Gastrocnemius medialis (tissue), 4 donors: Measurements from ENCODE around the gene GBA2. TPM values are rescaled to one million over a fixed set of nuclear protein-coding genes. Genes with fewer than 3 reads are reported as not detected.

Experiments
- ATAC-seq, 2 donors: fragments of 150-250 bp; one replicate each; pipeline ENCODE4 v1.9.1; 2016
- DNase-seq, 2 donors: peaks; one replicate each; pipeline ENCODE4 v3.0.0-alpha.2; 2019
- H3K27ac ChIP-seq, 4 donors: fragments of 200-600 bp; sonication (generic); 1 replicate in 1 of 4; 2 replicates in 3 of 4; pipeline ENCODE4 v1.5.1; 2016 to 2018; ENCODE audit warnings: mild to moderate bottlenecking in 2 of 4, moderate library complexity in 1 of 4
- H3K27me3 ChIP-seq, 3 donors: fragments of 200-600 bp; sonication (generic) in 2 of 3; 1 replicate in 1 of 3; 2 replicates in 2 of 3; pipeline versions ENCODE4 v1.5.1 to v1.6.0; 2016 to 2019; ENCODE audit warnings: mild to moderate bottlenecking in 1 of 3, moderate library complexity in 1 of 3
- H3K36me3 ChIP-seq, 2 donors: fragments of 200-600 bp; sonication (generic) in 1 of 2; one replicate each; pipeline ENCODE4 v1.5.1; 2017 to 2018
- H3K4me1 ChIP-seq, 2 donors: fragments of 200-600 bp; sonication (generic) in 1 of 2; one replicate each; pipeline ENCODE4 v1.5.1; 2016 to 2017; ENCODE audit warnings: mild to moderate bottlenecking in 2 of 2
- H3K4me3 ChIP-seq, 4 donors: fragments of 200-600 bp; sonication (generic) in 3 of 4; 1 replicate in 1 of 4; 2 replicates in 3 of 4; pipeline ENCODE4 v1.5.1; 2016 to 2019; ENCODE audit warnings: mild to moderate bottlenecking in 2 of 4
- H3K9me3 ChIP-seq, 3 donors: fragments of 200-600 bp; sonication (generic) in 2 of 3; 1 replicate in 1 of 3; 2 replicates in 2 of 3; pipeline ENCODE4 v1.5.1; 2016 to 2019
- CTCF ChIP-seq, 5 experiments: fragments of 450-650 bp in 3 of 5; fragments of 200-600 bp in 2 of 5; sonication (generic) in 2 of 5; IDR thresholded peaks in 4 of 5; conservative IDR thresholded peaks in 1 of 5; 1 replicate in 4 of 5; 2 replicates in 1 of 5; pipeline ENCODE4 v1.5.1; 2016 to 2019; ENCODE audit warnings: antibody characterized with exemption in 5 of 5, mild to moderate bottlenecking in 3 of 5, moderate library complexity in 3 of 5
- POLR2A ChIP-seq, 2 donors: fragments of 450-650 bp; IDR thresholded peaks; one replicate each; pipeline ENCODE4 v1.6.1; 2017; ENCODE audit warnings: antibody characterized with exemption in 2 of 2, mild to moderate bottlenecking in 2 of 2, moderate library complexity in 2 of 2
- in situ Hi-C, 4 donors: fragments of 200-750 bp; cut with MboI; loops; one replicate each; pipeline versions ENCODE4 v1.15.0 to v1.8.0; 2017; ENCODE audit warnings: low sequenced_read_pairs in 4 of 4
- intact Hi-C: fragments of 100-400 bp; cut with DNase I; formaldehyde crosslinking; loops from one replicate; pipeline ENCODE4 v1.15.1; 2023; ENCODE audit warnings: low total_unique reads
- total RNA-seq, 4 donors: library from RNA; depleted of rRNA; stranded (reverse); fragments of >200 nt; gene quantifications; one replicate each; pipeline versions ENCODE4 v1.1.0 to v1.2.3, GENCODE V29; 2016

GBA2 gene
- total RNA-seq, 4 donors from 2014 or later: 47.3 to 63.2 (median 51.4) TPM

GRCh38 chr9:35763803-35764202 lies 14.8 kb upstream of the GBA2 start:
- DNase-seq (no peak), ATAC-seq (no peak)
- Histone ChIP-seq H3K4me3 (no peak overlapping the region), H3K4me1 (peaks cover 0 to 6% of the 10 kb centered on the region in 2 donors), H3K36me3 (no peaks in the 10 kb centered on the region), H3K9me3 (no peaks in the 10 kb centered on the region), H3K27me3 (no peaks in the 10 kb centered on the region), H3K27ac (no peak overlapping the region)
- TF ChIP-seq POLR2A (IDR thresholded peaks at IDR 0.05) (no peak), CTCF (IDR thresholded peaks at IDR 0.05 in 4 of 5, conservative IDR thresholded peaks at IDR 0.05 in 1 of 5) (no peak)
- in situ Hi-C loops (no loop called here), intact Hi-C loops (no loop called here)

GRCh38 chr9:35763181-35763580 lies 14.2 kb upstream of the GBA2 start:
- no peak for TF ChIP-seq POLR2A (IDR thresholded peaks at IDR 0.05)
- no peak for TF ChIP-seq CTCF (IDR thresholded peaks at IDR 0.05 in 4 of 5, conservative IDR thresholded peaks at IDR 0.05 in 1 of 5)
- in situ Hi-C loops (no loop called here), intact Hi-C loops (no loop called here)
- H3K27ac ChIP-seq: no peak overlapping the region
- no peaks in the 10 kb centered on the region for H3K27me3 ChIP-seq
- H3K4me1 ChIP-seq: peaks cover 0 to 7% of the 10 kb centered on the region in 2 donors
- no peaks in the 10 kb centered on the region for H3K9me3 ChIP-seq
- ATAC-seq (no peak), DNase-seq (no peak)
- no peak overlapping the region for H3K4me3 ChIP-seq
- H3K36me3 ChIP-seq: no peaks in the 10 kb centered on the region

GRCh38 chr9:35760651-35761050 lies 11.6 kb upstream of the GBA2 start:
- no peaks in the 10 kb centered on the region for H3K36me3 ChIP-seq
- TF ChIP-seq POLR2A (IDR thresholded peaks at IDR 0.05): no peak
- no peak for TF ChIP-seq CTCF (IDR thresholded peaks at IDR 0.05 in 4 of 5, conservative IDR thresholded peaks at IDR 0.05 in 1 of 5)
- H3K27ac ChIP-seq: no peak overlapping the region
- H3K4me1 ChIP-seq: peaks cover 19 to 21% of the 10 kb centered on the region in 2 donors
- in situ Hi-C loops (no loop called here), intact Hi-C loops (no loop called here)
- no peaks in the 10 kb centered on the region for H3K27me3 ChIP-seq
- DNase-seq (no peak), ATAC-seq (no peak)
- H3K4me3 ChIP-seq: no peak overlapping the region
- no peaks in the 10 kb centered on the region for H3K9me3 ChIP-seq

- no peak overlapping the region for H3K27ac ChIP-seq
- ATAC-seq: no peak
- H3K4me1 ChIP-seq: peaks cover 19 to 21% of the 10 kb centered on the region in 2 donors
- no peak for TF ChIP-seq CTCF (IDR thresholded peaks at IDR 0.05 in 4 of 5, conservative IDR thresholded peaks at IDR 0.05 in 1 of 5)
- TF ChIP-seq POLR2A (IDR thresholded peaks at IDR 0.05): no peak
- no peak overlapping the region for H3K4me3 ChIP-seq
- DNase-seq: no peak
- H3K27me3 ChIP-seq: no peaks in the 10 kb centered on the region
- H3K36me3 ChIP-seq: peaks cover 0 to 3% of the 10 kb centered on the region in 2 donors
- intact Hi-C loops (no loop called here), in situ Hi-C loops (no loop called here)
- no peaks in the 10 kb centered on the region for H3K9me3 ChIP-seq
Measured at GRCh38 chr9:35759795-35760194, 10.8 kb upstream of the GBA2 start.

GRCh38 chr9:35758475-35759050 lies 9.5 kb upstream of the GBA2 start:
- ATAC-seq (no peak), DNase-seq (no peak)
- Histone ChIP-seq H3K27ac (peak overlapping the region; percentile 81 to 95 (median 83)), H3K9me3 (no peaks in the 10 kb centered on the region), H3K4me1 (peaks cover 19 to 21% of the 10 kb centered on the region in 2 donors), H3K4me3 (no peak overlapping the region), H3K36me3 (peaks cover 0 to 15% of the 10 kb centered on the region in 2 donors), H3K27me3 (no peaks in the 10 kb centered on the region)
- intact Hi-C loops: no loop called here
- in situ Hi-C loops: no loop called here
- TF ChIP-seq CTCF (IDR thresholded peaks at IDR 0.05 in 4 of 5, conservative IDR thresholded peaks at IDR 0.05 in 1 of 5) (no peak), POLR2A (IDR thresholded peaks at IDR 0.05) (no peak)
